Measurements from ENCODE around the gene RABGEF1. TPM values are rescaled to one million over a fixed set of nuclear protein-coding genes. Genes with fewer than 3 reads are reported as not detected.
"Not testable (repeated sequence)": the region's sequence is repeated elsewhere in the genome, so short reads cannot be mapped to it uniquely, and the experiment has no call there.

RABGEF1 gene
- total RNA-seq, 1 donor from 2014 or later, result 28.1 TPM

DNA sequence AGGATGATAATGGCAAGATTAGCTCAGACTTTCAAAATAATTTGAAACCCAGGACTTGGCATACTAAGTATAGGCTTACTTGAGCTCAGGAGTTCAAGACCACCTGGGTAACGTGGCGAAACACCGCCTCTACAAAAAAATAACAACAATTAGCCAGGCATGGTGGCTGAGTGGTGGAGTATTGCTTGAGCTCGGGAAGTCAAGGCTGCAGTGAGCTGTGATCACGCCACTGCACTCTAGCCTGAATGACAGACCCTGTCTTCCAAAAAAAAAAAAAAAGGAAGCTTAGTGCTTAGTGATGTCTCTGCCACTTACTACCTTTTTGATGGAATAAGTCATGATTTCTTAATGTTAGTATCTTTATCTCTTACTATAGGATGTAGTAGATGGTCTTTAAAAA is 25.5 kb downstream of the RABGEF1 start:
- no peak for DNase-seq

DNA sequence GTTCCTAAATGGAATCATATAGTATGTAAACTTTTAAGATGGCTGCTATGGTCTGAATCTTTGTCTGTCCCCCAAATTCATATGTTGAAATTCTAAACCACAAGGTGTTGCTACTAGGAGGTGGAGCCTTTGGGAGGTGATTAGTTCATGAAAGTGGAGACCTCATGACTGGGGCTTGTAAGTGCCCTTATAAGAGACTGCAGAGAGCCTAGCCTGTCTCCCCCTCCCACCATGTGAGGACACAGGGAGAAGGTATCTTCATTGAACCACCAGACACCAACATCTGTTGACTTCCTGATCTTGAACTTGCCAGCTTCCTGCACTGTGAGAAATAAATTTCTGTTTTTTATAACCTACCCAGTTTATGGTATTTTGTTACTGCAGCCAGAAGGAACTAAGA is 27.0 kb downstream of the RABGEF1 start:
- DNase-seq, result not testable (repeated sequence)

- no peak for DNase-seq
Measured at GRCh38 chr7:66768865-66769832, 28.6 kb downstream of the RABGEF1 start.

- peak; percentile 46 for DNase-seq
Measured at GRCh38 chr7:66769833-66770512, 29.4 kb downstream of the RABGEF1 start.

DNA sequence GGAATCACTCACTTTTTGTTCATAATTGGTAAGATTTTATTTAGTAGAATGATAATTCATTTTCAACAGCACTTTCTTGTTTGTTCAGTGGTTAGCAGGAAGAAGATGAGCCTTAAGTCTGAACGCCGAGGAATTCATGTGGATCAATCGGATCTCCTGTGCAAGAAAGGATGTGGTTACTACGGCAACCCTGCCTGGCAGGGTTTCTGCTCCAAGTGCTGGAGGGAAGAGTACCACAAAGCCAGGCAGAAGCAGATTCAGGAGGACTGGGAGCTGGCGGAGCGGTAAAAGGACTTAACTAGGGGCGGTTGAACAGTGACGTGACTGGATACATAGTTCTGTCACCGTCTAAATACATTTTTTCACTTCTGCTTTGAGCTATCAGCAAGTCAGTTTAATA is 31.3 kb downstream of the RABGEF1 start:
- DNase-seq, result no peak

DNA sequence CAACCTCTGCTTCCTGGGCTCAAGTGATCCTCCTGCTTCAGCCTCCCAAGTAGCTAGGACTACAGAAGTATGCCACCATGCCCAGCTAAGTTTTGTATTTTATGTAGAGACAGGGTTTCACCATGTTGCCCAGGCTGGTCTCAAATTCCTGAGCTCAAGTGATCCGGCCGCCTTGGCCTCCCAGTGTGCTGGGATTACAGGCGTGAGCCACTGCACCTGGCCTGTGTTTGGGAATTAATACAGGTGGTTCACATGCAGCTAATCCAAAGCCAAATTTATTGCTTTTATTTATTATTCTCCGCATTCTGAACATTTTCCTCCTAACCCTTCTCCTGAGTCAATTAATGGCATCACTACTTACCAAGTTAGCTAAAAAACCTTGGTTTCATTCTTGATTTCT is 33.2 kb downstream of the RABGEF1 start:
- DNase-seq, result not testable (repeated sequence)

DNA sequence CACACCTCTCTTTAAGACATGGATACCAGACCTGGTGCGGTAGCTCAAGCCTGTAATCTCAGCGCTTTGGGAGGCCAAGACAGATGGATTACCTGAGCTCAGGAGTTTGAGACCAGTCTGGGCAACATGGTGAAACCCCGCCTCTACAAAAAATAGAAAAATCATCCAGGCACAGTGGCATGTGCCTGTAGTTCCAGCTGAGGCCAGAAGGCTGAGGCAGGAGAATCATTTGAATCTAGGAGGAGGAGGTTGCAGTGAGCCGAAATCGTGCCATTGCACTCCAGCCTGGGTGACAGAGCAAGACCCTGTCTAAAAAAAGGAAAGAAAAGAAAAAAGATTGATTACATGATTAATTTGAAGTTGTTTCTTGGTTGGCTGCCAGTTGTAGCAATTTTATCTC is 35.9 kb downstream of the RABGEF1 start:
- DNase-seq, result not testable (repeated sequence)

- DNase-seq, result no peak
Measured at GRCh38 chr7:66776800-66777442, 36.4 kb downstream of the RABGEF1 start.

- no peak for DNase-seq
Measured at GRCh38 chr7:66778201-66778600, 37.7 kb downstream of the RABGEF1 start.

GRCh38 chr7:66779669-66780409 is 39.3 kb downstream of the RABGEF1 start:
- DNase-seq, result no peak

DNA sequence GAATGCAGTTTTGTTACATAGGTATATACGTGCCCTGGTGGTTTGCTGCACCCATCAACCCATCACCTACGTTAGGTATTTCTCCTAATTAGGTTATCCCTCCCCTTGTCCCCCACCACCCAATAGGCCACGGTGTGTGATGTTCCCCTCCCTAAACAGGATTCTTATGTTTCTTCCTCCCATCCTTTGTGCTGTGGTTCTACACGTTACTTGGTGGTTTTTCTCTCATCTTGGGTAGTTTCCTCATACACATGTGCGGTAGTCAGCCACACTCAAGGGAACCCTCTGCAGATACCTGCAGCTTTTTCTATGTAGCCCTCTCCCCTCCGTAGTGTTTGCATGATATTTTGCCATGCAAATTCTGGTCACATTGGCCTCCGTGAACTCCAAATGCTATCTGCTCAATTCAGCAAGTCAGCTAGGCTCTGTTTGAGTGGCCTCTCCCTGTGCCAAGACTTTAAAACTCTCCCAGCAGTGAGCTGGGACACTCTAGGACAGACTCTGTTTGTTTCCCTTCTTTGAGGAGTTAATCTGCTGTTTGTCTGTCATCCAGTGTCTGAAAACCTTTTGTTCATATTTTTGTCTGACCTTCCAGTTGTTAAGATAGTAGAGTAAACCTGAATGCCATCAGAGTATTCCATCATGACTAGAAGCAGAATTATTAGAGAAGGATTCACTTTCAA is 41.0 kb downstream of the RABGEF1 start:
- no peak for DNase-seq

DNA sequence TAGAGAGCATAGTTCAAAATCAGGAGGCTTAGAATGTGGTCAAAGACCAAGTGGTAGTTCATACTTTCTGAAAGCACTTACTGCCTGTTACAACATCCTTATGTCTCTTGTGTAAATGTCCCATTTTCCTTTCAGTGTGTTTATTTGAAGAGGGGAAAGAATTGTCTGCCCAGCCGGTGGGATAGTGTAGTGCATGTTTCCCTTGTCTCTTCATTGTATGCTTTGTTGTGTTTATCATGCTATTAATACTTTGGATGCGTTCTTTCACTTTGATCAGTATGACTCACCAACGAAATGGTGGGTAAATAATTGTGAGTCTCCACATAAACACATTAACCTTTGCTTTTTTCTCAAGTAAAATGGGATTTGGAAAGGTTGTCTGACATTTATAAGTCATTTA is 42.3 kb downstream of the RABGEF1 start:
- not testable (repeated sequence) for DNase-seq

DNA sequence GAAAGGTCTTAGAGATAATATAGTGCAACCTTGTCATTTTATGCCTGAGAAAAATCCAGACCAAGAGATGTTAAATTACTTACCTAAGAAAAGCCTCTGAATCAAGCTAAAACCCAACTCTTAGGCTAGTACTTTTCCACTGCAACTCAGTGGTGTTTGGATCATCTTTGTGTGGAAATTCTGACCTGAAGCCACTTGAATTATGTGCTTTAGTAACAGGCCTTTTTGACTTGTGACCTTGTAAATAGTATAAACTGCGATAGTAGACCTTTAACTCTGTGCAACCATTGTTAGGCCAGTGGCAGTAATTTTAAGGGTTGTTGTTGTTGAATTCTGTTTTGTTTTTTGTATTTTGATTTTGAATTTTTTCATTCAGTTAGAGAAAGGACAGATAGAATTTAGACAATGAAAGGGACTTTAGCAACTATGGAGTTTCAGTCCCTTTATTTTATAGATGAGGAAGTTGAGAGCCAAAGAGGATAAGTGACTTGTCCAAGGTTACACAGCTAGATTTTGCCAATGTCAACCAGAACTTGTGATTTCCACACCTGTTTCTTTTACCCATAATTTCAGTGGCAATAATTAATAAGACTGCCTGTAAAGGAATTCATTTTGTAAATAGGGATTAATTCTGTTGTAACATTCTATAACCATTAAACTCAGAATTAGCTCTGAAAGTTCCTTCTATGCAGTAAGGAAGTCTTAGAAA is 43.5 kb downstream of the RABGEF1 start:
- not testable (repeated sequence) for DNase-seq

- no peak for DNase-seq
Measured at GRCh38 chr7:66790196-66790595, 49.7 kb downstream of the RABGEF1 start.

DNA sequence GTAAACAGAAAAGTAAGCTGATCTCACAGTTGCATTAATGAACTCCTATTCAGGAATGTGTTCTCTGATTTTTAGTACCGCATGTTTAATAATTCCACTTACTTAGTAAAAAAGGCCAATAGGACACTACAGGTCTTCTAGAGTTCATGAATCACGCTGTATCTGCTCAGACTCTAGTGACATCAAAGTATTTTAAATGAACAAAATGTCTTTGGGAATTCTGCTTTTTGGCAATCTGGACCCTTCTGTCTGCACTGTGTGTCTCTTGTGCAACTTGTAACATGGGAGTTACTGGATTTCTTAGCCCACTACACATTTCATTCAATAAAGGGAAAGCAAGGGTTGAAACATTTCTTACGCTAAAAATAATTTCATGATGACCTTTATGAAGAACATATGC is 50.2 kb downstream of the RABGEF1 start:
- DNase-seq, result peak; percentile 2

DNA sequence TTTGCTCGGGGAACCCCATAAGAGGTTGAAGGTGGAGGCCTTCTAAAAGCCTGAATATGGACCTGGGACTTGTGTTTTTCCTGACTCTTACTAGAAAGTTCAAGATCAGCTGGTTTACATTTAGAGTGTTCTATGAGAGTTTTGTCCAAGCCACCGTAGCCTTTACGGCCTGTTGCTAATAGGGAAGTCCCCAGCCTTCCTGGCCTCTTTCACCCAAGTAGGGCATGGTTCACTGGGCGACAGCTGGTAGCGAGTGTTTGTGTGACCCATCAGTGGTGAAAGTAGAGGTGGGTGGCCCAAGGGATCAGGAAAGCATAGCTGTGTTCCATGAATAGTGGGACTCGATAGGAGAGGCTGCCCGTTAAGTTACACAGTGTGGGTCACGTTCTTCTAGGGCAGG is 60.1 kb downstream of the RABGEF1 start:
- no peak for DNase-seq

DNA sequence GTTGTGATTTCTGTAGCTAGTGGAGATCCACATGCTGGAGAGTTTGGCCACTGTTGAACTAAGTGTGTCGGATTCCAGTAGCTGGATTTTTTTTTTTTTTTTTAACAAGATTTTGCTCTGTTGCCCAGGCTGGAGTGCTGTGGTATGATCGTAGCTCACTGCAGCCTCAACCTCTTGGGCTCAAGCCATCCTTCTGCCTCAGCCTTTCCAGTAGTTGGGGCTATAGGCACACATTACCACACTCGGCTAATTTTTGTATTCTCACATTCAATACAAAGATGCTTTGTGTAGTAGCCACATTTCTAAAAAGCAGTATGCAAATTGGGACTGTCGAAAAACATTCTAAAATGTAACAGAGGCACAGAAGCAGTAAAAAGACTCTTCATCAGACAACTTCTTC is 63.5 kb downstream of the RABGEF1 start:
- DNase-seq, result no peak

- no peak for DNase-seq
Measured at GRCh38 chr7:66807736-66808135, 67.2 kb downstream of the RABGEF1 start.

- DNase-seq, result no peak
Measured at GRCh38 chr7:66810716-66811115, 70.2 kb downstream of the RABGEF1 start.

- DNase-seq, result not testable (repeated sequence)
Measured at GRCh38 chr7:66815186-66815875, 74.8 kb downstream of the RABGEF1 start.

Measured in skin of body (tissue), 2 donors.